Activated CD4-positive, alpha-beta T cell treated with anti-CD3 and anti-CD28 coated beads for 48 hours (primary cell): ENCODE data around the gene CCDC33.
A peak's percentile ranks its signal among the peaks of the same experiment; 100 is the strongest.

Experiments
- DNase-seq: peaks from one replicate; pipeline ENCODE4 v3.0.0-alpha.2; 2020

Gene CCDC33

GRCh38 chr15:74384881-74385643, 148.9 kb downstream of the CCDC33 start:
- DNase-seq = peak; percentile 78

GRCh38 chr15:74385733-74386132, 149.6 kb downstream of the CCDC33 start:
- no peak for DNase-seq
